ENCODE data around the gene FILIP1L.

DNA sequence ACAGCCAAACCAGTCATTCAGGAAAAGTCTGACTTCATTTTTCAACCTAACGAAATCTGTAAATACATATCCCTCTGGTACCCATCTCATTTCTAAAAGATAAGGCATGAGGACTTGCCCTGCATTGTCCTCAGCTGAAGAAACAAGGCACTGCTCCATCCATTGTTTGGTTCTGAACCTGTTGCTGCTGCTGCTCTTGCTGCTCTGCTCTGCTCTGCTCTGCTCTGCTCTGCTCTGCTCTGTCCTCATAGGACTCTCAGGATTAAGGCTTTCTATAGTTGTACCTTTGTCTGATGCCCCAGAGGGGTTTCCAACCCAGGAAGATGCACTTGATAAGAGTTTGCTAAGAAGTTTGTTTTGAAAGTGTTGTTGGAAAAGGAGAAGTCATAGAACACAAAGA is 258.4 kb downstream of the FILIP1L start:
- TF ChIP-seq MAX (IDR thresholded peaks at IDR 0.05) (no peak), YY1 (IDR thresholded peaks at IDR 0.05; ENCODE audit: low read depth) (no peak), REST (IDR thresholded peaks at IDR 0.05; ENCODE audit: low read depth) (no peak), EGR1 (IDR thresholded peaks at IDR 0.05) (no peak)
